RWPE2 (cell line): Measurements from ENCODE around the gene PMPCB.
A peak's percentile ranks its signal among the peaks of the same experiment; 100 is the strongest.

Experiments used
- ATAC-seq: fragments of 200-7000 bp; cut with Tn5 transposase; 3 replicates; pipeline ENCODE4 v1.9.1; 2021; ENCODE audit warnings: low read depth
- DNase-seq: peaks from one replicate; pipeline ENCODE4 v3.0.0-alpha.2; 2020; ENCODE audit warnings: low spot score
- H3K27ac ChIP-seq: fragments of 450-650 bp; 2 replicates; pipeline ENCODE4 v1.5.1; 2017; ENCODE audit warnings: mild to moderate bottlenecking; ENCODE audit not compliant: poor library complexity, severe bottlenecking
- H3K27me3 ChIP-seq: fragments of 250-450 bp; sonication (Bioruptor Pico); 2 replicates; pipeline ENCODE4 v1.5.1; 2021; ENCODE audit warnings: mild to moderate bottlenecking, moderate library complexity; ENCODE audit not compliant: insufficient read depth, poor library complexity, severe bottlenecking
- H3K36me3 ChIP-seq: fragments of 250-450 bp; sonication (Bioruptor Pico); 2 replicates; pipeline ENCODE4 v1.5.1; 2020; ENCODE audit warnings: low read depth, mild to moderate bottlenecking, moderate library complexity
- H3K4me1 ChIP-seq: fragments of 250-450 bp; sonication (Bioruptor Pico); 2 replicates; pipeline ENCODE4 v1.5.1; 2021; ENCODE audit warnings: mild to moderate bottlenecking, moderate library complexity; ENCODE audit not compliant: insufficient read depth, poor library complexity, severe bottlenecking
- H3K4me3 ChIP-seq: fragments of 250-450 bp; sonication (Bioruptor Pico); 2 replicates; pipeline ENCODE4 v1.5.1; 2021; ENCODE audit warnings: mild to moderate bottlenecking, moderate library complexity; ENCODE audit not compliant: severe bottlenecking
- H3K9me3 ChIP-seq: fragments of 250-450 bp; sonication (Bioruptor Pico); 2 replicates; pipeline ENCODE4 v1.5.1; 2021; ENCODE audit warnings: mild to moderate bottlenecking, moderate library complexity; ENCODE audit not compliant: severe bottlenecking
- TF ChIP-seq, protein P1 (sequence below): fragments of 450-650 bp; IDR thresholded peaks from one replicate; pipeline ENCODE4 v1.5.1; 2017; ENCODE audit warnings: mild to moderate bottlenecking, moderate library complexity; ENCODE audit not compliant: poor library complexity, severe bottlenecking

Gene PMPCB

DNA sequence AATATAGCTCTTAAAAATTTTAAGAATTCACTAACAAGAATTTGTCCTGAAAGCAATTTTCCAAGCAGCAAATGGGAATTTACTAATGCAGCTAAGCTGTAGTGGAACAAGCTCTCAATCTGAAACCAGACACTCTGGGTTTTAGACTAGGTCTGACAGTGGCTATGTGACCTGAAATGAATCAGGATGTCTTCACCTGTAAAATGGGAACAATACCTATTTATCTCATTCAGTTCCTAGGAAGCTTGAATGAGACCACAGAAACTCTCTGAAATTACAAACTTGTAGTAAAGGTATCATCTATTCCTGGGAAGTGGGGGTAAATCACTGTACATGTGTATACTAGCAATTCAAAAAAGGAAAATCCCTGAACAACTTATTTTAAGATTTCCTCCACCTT is 46.1 kb downstream of the PMPCB start:
- peaks cover 13% of the 10 kb centered on the region for H3K4me1 ChIP-seq
- H3K27me3 ChIP-seq, result no peaks in the 10 kb centered on the region
- TF ChIP-seq, protein P1, sequence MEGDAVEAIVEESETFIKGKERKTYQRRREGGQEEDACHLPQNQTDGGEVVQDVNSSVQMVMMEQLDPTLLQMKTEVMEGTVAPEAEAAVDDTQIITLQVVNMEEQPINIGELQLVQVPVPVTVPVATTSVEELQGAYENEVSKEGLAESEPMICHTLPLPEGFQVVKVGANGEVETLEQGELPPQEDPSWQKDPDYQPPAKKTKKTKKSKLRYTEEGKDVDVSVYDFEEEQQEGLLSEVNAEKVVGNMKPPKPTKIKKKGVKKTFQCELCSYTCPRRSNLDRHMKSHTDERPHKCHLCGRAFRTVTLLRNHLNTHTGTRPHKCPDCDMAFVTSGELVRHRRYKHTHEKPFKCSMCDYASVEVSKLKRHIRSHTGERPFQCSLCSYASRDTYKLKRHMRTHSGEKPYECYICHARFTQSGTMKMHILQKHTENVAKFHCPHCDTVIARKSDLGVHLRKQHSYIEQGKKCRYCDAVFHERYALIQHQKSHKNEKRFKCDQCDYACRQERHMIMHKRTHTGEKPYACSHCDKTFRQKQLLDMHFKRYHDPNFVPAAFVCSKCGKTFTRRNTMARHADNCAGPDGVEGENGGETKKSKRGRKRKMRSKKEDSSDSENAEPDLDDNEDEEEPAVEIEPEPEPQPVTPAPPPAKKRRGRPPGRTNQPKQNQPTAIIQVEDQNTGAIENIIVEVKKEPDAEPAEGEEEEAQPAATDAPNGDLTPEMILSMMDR, result no peak
- DNase-seq, result no peak
- ATAC-seq, result no peak
- H3K4me3 ChIP-seq, result peak overlapping the region; percentile 76
- peaks cover 50% of the 10 kb centered on the region for H3K36me3 ChIP-seq
- no peaks in the 10 kb centered on the region for H3K9me3 ChIP-seq
- H3K27ac ChIP-seq, result no peak overlapping the region

DNA sequence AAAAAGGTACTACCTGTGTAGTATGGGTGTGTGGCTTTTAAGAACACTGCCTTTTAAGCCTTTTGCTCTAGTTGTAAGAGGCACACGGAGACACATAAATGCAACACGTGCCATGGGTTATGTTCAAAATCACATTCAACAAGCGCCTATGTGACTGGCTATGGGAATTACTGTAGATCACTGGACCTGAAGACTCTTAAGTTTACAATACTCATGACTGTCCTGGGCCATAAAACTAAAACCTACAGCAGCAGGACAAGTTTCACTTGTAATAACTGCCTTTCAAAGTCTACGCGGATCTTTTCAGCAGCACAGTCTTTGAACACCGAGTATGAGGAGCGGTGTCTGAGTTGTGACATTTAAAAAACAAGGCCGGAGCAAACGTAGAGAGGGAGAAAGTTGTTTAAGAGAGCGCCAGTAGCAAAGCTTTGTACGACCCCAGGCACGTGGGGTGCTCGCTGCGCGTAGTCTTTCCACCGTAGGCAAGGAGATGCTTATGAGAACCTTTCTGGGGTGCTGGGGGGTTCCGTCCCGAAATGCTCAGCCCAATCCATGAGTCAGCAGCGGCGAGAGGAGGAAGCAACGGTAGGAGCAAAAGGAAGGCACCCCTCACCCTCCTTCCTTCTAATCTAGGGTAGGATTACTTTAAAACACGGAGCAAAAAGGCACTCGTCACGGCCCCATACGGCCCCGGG is 46.7 kb downstream of the PMPCB start:
- H3K36me3 ChIP-seq, result peaks cover 44% of the 10 kb centered on the region
- peaks cover 18% of the 10 kb centered on the region for H3K4me1 ChIP-seq
- no peak for DNase-seq
- H3K4me3 ChIP-seq, result peak overlapping the region; percentile 76
- H3K27ac ChIP-seq, result peak overlapping the region; percentile 61
- peaks cover 2% of the 10 kb centered on the region for H3K9me3 ChIP-seq
- peak; percentile 34 for ATAC-seq
- no peaks in the 10 kb centered on the region for H3K27me3 ChIP-seq
- TF ChIP-seq, protein P1, result no peak

DNA sequence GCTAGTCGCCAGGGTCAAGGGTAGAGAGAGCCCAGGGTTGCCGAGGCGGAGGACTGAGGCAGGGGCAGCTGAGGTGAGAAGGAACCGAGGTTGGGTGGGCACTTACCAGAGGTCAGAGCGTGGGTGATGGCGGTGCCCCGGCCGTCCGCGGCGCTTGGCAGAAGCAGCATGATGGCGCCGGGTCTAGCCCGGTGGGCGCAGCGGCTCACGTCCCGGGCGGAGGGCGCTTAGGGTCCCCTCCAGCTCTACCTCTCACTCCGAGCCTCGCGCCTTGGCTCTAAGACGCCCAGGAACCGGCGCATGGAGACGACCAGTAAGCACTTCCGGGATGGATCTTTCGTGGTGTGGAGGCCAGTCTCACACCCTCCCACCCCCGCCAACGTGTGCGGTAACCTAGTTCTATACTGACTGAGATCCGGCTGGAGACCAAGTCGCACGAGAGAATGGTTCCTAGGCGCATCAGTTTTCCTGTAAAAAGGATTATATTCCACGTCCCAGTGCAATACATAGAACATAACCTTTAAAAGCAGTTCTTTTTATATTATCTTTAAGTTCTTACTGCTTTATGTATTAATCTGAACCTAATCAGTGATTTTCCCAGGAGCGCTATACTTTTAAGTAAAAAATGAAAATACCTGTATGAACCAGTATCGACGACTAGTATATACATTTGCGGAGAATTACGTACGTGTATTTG is 47.4 kb downstream of the PMPCB start, which contains the start of gene DNAJC2:
Gene DNAJC2 (minus strand): TSS at position 315 of the 697 bp plus-strand sequence. CDS start 145 bp downstream, at position 170.
- Histone ChIP-seq H3K36me3 (peaks cover 40% of the 10 kb centered on the region), H3K27me3 (no peaks in the 10 kb centered on the region), H3K9me3 (peaks cover 2% of the 10 kb centered on the region), H3K4me1 (peaks cover 23% of the 10 kb centered on the region), H3K27ac (peak within 1 kb of the TSS; percentile 61), H3K4me3 (peak within 1 kb of the TSS; percentile 76)
- DNase-seq (peak; percentile 86), ATAC-seq (peak; percentile 87)
- TF ChIP-seq, protein P1, result no peak

DNA sequence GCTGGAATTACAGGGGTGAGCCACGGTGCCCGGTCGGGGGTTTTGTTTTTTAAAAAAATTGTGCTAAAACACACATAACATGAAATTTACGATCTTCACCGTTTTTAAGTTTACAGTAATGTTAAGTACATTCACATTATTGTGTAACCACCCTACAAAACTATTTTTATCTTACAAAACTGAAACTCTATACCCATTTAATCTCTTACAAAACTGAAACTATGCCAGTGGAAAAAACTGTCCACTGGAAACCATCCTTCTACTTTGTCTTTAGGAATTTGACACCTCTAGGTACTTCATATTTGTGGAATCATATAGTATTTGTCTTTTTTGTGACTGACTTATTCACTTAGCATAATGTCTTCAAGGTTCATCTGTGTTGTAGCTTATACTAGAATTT is 49.2 kb downstream of the PMPCB start:
- TF ChIP-seq, protein P1, result no peak
- H3K36me3 ChIP-seq, result peaks cover 37% of the 10 kb centered on the region
- H3K27me3 ChIP-seq, result no peaks in the 10 kb centered on the region
- H3K4me1 ChIP-seq, result peaks cover 30% of the 10 kb centered on the region
- DNase-seq, result no peak
- no peak overlapping the region for H3K4me3 ChIP-seq
- no peak for ATAC-seq
- H3K27ac ChIP-seq, result no peak overlapping the region
- peaks cover 2% of the 10 kb centered on the region for H3K9me3 ChIP-seq
